WI38 (cell line): Measurements from ENCODE around the gene ASCL5.

Source experiments
- H3K4me3 ChIP-seq: 2 replicates; pipeline ENCODE4 v1.5.1; 2011; ENCODE audit warnings: low read depth, mild to moderate bottlenecking, control low read depth, low read length
- TF ChIP-seq, protein P1 (sequence below): IDR thresholded peaks from 2 replicates; pipeline ENCODE4 v1.5.1; 2012; ENCODE audit warnings: low read depth, mild to moderate bottlenecking, control low read depth, low read length

The ASCL5 gene

DNA sequence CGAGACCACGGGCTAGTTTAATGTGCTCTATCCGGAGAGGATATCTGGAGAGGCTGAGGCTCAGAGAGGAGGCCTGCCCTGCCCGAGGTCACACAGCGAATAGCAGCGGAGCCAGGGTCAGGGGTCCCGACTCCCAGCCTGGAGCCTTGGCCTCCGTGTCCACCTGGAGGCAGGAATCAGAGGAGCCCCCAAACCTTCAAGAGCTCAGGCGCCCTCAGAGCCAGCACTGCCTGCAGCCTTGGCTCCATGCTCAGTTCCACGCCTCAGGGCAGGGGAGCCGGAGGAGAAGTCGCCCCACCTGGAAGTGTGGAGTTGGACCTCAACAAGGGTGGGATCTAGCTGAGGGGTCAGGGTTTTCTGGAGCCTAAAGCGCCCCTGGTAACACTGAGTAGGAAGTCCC lies 2.0 kb upstream of the ASCL5 start:
- H3K4me3 ChIP-seq: no peak overlapping the region
- TF ChIP-seq, protein P1, sequence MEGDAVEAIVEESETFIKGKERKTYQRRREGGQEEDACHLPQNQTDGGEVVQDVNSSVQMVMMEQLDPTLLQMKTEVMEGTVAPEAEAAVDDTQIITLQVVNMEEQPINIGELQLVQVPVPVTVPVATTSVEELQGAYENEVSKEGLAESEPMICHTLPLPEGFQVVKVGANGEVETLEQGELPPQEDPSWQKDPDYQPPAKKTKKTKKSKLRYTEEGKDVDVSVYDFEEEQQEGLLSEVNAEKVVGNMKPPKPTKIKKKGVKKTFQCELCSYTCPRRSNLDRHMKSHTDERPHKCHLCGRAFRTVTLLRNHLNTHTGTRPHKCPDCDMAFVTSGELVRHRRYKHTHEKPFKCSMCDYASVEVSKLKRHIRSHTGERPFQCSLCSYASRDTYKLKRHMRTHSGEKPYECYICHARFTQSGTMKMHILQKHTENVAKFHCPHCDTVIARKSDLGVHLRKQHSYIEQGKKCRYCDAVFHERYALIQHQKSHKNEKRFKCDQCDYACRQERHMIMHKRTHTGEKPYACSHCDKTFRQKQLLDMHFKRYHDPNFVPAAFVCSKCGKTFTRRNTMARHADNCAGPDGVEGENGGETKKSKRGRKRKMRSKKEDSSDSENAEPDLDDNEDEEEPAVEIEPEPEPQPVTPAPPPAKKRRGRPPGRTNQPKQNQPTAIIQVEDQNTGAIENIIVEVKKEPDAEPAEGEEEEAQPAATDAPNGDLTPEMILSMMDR: no peak

DNA sequence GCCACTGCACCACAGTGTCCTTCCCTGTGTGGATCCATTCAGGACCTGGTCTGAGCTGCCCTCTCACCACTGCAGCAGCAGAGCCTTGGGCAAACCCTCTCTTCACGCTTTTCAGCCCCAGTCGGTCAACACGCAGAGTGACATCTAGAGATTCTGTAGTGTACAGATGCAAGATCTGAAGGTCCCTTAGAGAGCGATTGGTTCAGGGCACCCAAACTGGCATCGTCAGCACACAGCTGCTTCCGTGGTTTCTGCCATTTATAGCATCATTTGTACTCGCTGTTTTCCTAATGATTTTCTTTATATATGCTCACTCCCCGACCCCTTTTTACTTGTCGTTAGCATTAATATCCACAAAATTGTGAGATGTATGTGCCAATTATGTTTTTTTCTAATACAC lies 1.5 kb upstream of the ASCL5 start:
- TF ChIP-seq, protein P1: no peak

DNA sequence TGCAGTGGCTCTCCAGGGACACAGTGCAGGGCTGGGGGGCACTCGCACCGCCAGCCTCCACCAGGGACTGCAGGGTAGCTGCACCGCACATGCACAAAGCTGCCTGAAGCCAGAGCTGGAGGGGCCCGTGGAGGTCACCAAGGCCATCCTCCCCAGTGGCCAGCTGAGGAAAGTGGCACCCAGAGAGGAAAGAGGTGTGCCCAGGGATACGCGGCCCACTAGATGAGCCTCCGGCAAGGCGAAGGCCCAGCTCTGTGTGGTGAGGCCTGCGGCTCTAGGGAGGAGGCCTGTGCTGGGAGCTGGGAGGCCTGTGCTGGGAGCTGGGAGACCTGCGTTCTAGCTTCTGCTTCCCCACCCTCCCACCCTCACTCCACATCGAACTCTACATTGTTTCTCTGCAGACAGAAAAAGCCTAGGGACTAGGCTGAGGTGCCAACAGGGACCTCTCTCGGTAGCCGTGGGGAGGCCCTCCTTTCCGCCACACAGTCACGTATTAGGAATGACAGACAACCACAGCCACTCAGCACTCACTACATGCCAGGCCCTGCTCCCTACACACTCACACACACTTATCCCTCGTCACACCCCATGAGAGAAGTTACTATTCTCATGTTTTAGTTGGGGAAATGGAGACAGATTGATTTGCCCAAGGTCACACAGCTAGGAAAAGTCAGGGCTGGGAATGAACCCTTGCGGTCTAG lies 921 bp upstream of the ASCL5 start:
- TF ChIP-seq, protein P1: no peak
- H3K4me3 ChIP-seq: no peak overlapping the region

More for the DNA sequence above, 1.5 kb upstream of the ASCL5 start:
- no peak overlapping the region for H3K4me3 ChIP-seq

GRCh38 chr1:201126463-201126831 lies 537 bp downstream of the ASCL5 start:
- H3K4me3 ChIP-seq: no peak overlapping the region
- TF ChIP-seq, protein P1: no peak

DNA sequence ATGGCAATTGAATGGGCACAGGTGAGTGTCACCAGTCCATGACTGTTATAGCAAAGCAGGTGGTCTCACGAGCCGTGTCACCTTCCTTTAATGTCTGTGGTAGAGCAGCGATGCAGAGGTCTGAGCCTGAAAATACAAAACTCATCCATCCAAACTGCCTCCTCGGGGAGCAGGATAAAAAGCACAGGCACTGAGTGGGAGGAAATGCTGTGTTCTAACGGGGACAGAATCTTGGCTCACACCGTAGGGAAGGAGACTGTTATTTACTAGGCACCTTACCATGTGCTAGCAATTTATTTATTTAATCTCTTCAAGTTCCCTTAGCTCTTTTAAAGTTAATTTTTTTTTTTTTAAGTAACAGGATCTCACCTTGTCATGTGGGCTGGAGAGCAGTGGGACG lies 1.2 kb downstream of the ASCL5 start:
- TF ChIP-seq, protein P1: no peak
- H3K4me3 ChIP-seq: no peak overlapping the region

GRCh38 chr1:201125019-201125418 lies 2.0 kb downstream of the ASCL5 start:
- TF ChIP-seq, protein P1: no peak
- no peak overlapping the region for H3K4me3 ChIP-seq

- TF ChIP-seq, protein P1: no peak
These were observed 3.1 kb downstream of the ASCL5 start for GRCh38 chr1:201123866-201124265.

More at GRCh38 chr1:201123866-201124265, 3.1 kb downstream of the ASCL5 start:
- no peak overlapping the region for H3K4me3 ChIP-seq
